ENCODE measurements around the gene CRIM1. TPM values are rescaled to one million over a fixed set of nuclear protein-coding genes. Genes with fewer than 3 reads are reported as not detected.

Gene CRIM1
- total RNA-seq, 1 experiment from 2014 or later, result 27.6 TPM

- Histone ChIP-seq H2BK15ac (ENCODE audit: low read depth, low read length) (no peak overlapping the region), H3K4me1 (ENCODE audit: insufficient read depth, low read length) (no peaks in the 10 kb centered on the region), H3K27me3 (ENCODE audit: insufficient read depth, low read length) (no peaks in the 10 kb centered on the region), H2BK12ac (ENCODE audit: insufficient read length, low read depth, low read length) (no peak overlapping the region), H3K79me2 (ENCODE audit: insufficient read depth, low read length) (no peaks in the 10 kb centered on the region), H3K9me3 (ENCODE audit: control insufficient read depth, low read depth, low read length) (no peaks in the 10 kb centered on the region), H4K91ac (ENCODE audit: insufficient read length, low read depth, low read length) (no peak overlapping the region), H4K8ac (replicated peaks; ENCODE audit: insufficient read length, low read depth, low read length) (no peak overlapping the region), H2BK120ac (ENCODE audit: low read depth, low read length, poor library complexity, severe bottlenecking) (no peak overlapping the region), H3T11ph (ENCODE audit: low read length) (no peak overlapping the region), H3K23me2 (ENCODE audit: insufficient read length, low read depth, low read length, poor library complexity, severe bottlenecking) (no peaks in the 10 kb centered on the region), H3K79me1 (ENCODE audit: insufficient read depth, low read depth, low read length, poor library complexity, severe bottlenecking) (no peaks in the 10 kb centered on the region), H3K4ac (ENCODE audit: low read depth, low read length) (no peak overlapping the region), H3K23ac (ENCODE audit: insufficient read length, low read depth, low read length) (no peak overlapping the region), H3K14ac (ENCODE audit: insufficient read depth, low read length) (no peak overlapping the region), H3K18ac (ENCODE audit: insufficient read length, low read depth, low read length) (no peak overlapping the region), H3K27ac (ENCODE audit: insufficient read length, low read depth, low read length) (no peak overlapping the region), H2BK20ac (ENCODE audit: low read depth, low read length, poor library complexity, severe bottlenecking) (no peak overlapping the region), H3K56ac (ENCODE audit: insufficient read length, low read depth, low read length) (no peak overlapping the region), H3K4me2 (ENCODE audit: insufficient read depth, insufficient read length, low read length) (no peak overlapping the region), H2AFZ (ENCODE audit: low read length) (no peak overlapping the region), H2BK5ac (ENCODE audit: insufficient read length, low read length) (no peak overlapping the region), H4K5ac (ENCODE audit: insufficient read length, low read depth, low read length) (no peak overlapping the region), H2AK5ac (ENCODE audit: insufficient read length, low read length) (no peak overlapping the region), H4K20me1 (ENCODE audit: control insufficient read depth, insufficient read depth, insufficient read length) (no peaks in the 10 kb centered on the region), H3K9ac (ENCODE audit: extremely low read depth, insufficient read length, low read length) (no peak overlapping the region)
- TF ChIP-seq CTCF (conservative IDR thresholded peaks at IDR 0.05), result no peak
- Mint-ChIP-seq H3K27ac (peak overlapping the region in 1 of 3 experiments; percentile 24; a peak in 1 of 7 replicates), H3K36me3 (ENCODE audit: insufficient read depth in 1 of 3, low read depth in 3 of 3) (peaks cover 14 to 67% (median 51%) of the 10 kb centered on the region in 3 experiments; a peak in 6 of 7 replicates), H3K4me1 (0 out of 4 replicates have a peak, but pooled peaks cover 0 to 3% of the 10 kb centered on the region in 2 experiments), H3K4me3 (no peak overlapping the region), H3K9me3 (no peaks in the 10 kb centered on the region), H3K27me3 (ENCODE audit: low read depth) (no peaks in the 10 kb centered on the region)
- WGBS (ENCODE audit: extremely low coverage, insufficient read length, low lambda C conversion rate), result no CpG with 5 or more reads among the region's 1 CpG
- DNase-seq, result no peak
These were observed 228.7 kb downstream of the CRIM1 start for GRCh38 chr2:36584148-36584794.
